Effector memory CD8-positive, alpha-beta T cell (primary cell): ENCODE results near the gene ABI1.
A peak's percentile ranks its signal among the peaks of the same experiment; 100 is the strongest.

Experiments
- ATAC-seq: fragments of 150-1000 bp; cut with Tn5 transposase; replicated peaks from 2 replicates; pipeline ENCODE4 v1.10.0; 2021; ENCODE audit warnings: mild to moderate bottlenecking, moderate library complexity
- DNase-seq, 3 experiments: peaks; one replicate each; pipeline ENCODE4 v3.0.0; 2021
- H3K27ac Mint-ChIP-seq, 2 donors: one replicate each; pipeline ENCODE4 v1.8.0; 2022; ENCODE audit warnings: mild to moderate bottlenecking in 2 of 2, mixed read lengths in 2 of 2, moderate library complexity in 2 of 2
- H3K27me3 Mint-ChIP-seq, 2 donors: one replicate each; pipeline ENCODE4 v1.8.0; 2022; ENCODE audit warnings: mixed read lengths in 2 of 2
- H3K36me3 Mint-ChIP-seq: one replicate; pipeline ENCODE4 v1.8.0; 2022; ENCODE audit warnings: mild to moderate bottlenecking, moderate library complexity, mixed read lengths; ENCODE audit not compliant: insufficient read depth
- H3K4me1 Mint-ChIP-seq, 2 donors: one replicate each; pipeline ENCODE4 v1.8.0; 2022; ENCODE audit warnings: low read depth in 2 of 2, mixed read lengths in 2 of 2
- H3K4me3 Mint-ChIP-seq, 2 donors: one replicate each; pipeline ENCODE4 v1.8.0; 2022; ENCODE audit warnings: mild to moderate bottlenecking in 2 of 2, mixed read lengths in 2 of 2, moderate library complexity in 2 of 2
- H3K9me3 Mint-ChIP-seq, 2 donors: one replicate each; pipeline ENCODE4 v1.8.0; 2022; ENCODE audit warnings: mixed read lengths in 2 of 2

The ABI1 gene

GRCh38 chr10:26806557-26806956, 54.2 kb downstream of the ABI1 start:
- no peaks in the 10 kb centered on the region for H3K9me3 Mint-ChIP-seq
- DNase-seq (no peak), ATAC-seq (no peak)
- H3K4me1 Mint-ChIP-seq = peaks cover 52 to 68% of the 10 kb centered on the region in 2 donors
- H3K27ac Mint-ChIP-seq = peak overlapping the region; percentile 3 to 47
- H3K36me3 Mint-ChIP-seq = peaks cover 36% of the 10 kb centered on the region
- no peaks in the 10 kb centered on the region for H3K27me3 Mint-ChIP-seq
- no peak overlapping the region for H3K4me3 Mint-ChIP-seq

GRCh38 chr10:26805567-26806245, 55.1 kb downstream of the ABI1 start:
- peak; percentile 19 for ATAC-seq
- Mint-ChIP-seq H3K36me3 (peaks cover 38% of the 10 kb centered on the region), H3K27ac (peak overlapping the region; percentile 3 to 47), H3K4me3 (peak overlapping the region in 1 of 2 donors; percentile 45), H3K4me1 (peaks cover 55 to 73% of the 10 kb centered on the region in 2 donors), H3K9me3 (no peaks in the 10 kb centered on the region), H3K27me3 (no peaks in the 10 kb centered on the region)
- no peak for DNase-seq

- H3K27me3 Mint-ChIP-seq = no peaks in the 10 kb centered on the region
- H3K4me1 Mint-ChIP-seq = peaks cover 62 to 75% of the 10 kb centered on the region in 2 donors
- H3K27ac Mint-ChIP-seq = peak overlapping the region in 1 of 2 donors; percentile 2
- DNase-seq = no peak
- ATAC-seq = peak; percentile 26
- peaks cover 41% of the 10 kb centered on the region for H3K36me3 Mint-ChIP-seq
- no peaks in the 10 kb centered on the region for H3K9me3 Mint-ChIP-seq
- peak overlapping the region; percentile 0 to 22 for H3K4me3 Mint-ChIP-seq
These were observed 56.1 kb downstream of the ABI1 start for GRCh38 chr10:26804418-26805393.

GRCh38 chr10:26803849-26804248, 56.9 kb downstream of the ABI1 start:
- Mint-ChIP-seq H3K9me3 (no peaks in the 10 kb centered on the region), H3K4me1 (peaks cover 59 to 74% of the 10 kb centered on the region in 2 donors), H3K4me3 (peak overlapping the region; percentile 11 to 22), H3K27me3 (no peaks in the 10 kb centered on the region), H3K27ac (peak overlapping the region in 1 of 2 donors; percentile 2), H3K36me3 (peaks cover 36% of the 10 kb centered on the region)
- DNase-seq = no peak
- ATAC-seq = no peak

GRCh38 chr10:26802527-26802926, 58.2 kb downstream of the ABI1 start:
- ATAC-seq = no peak
- H3K27me3 Mint-ChIP-seq = no peaks in the 10 kb centered on the region
- no peaks in the 10 kb centered on the region for H3K9me3 Mint-ChIP-seq
- DNase-seq = no peak
- H3K4me1 Mint-ChIP-seq = peaks cover 63 to 80% of the 10 kb centered on the region in 2 donors
- H3K27ac Mint-ChIP-seq = peak overlapping the region; percentile 3 to 18
- H3K4me3 Mint-ChIP-seq = peak overlapping the region; percentile 24 to 41
- H3K36me3 Mint-ChIP-seq = peaks cover 30% of the 10 kb centered on the region

GRCh38 chr10:26801831-26802230, 58.9 kb downstream of the ABI1 start:
- H3K4me3 Mint-ChIP-seq = peak overlapping the region in 1 of 2 donors; percentile 41
- no peaks in the 10 kb centered on the region for H3K27me3 Mint-ChIP-seq
- H3K9me3 Mint-ChIP-seq = no peaks in the 10 kb centered on the region
- peaks cover 64 to 83% of the 10 kb centered on the region in 2 donors for H3K4me1 Mint-ChIP-seq
- peak overlapping the region in 1 of 2 donors; percentile 18 for H3K27ac Mint-ChIP-seq
- DNase-seq = no peak
- ATAC-seq = no peak
- peaks cover 23% of the 10 kb centered on the region for H3K36me3 Mint-ChIP-seq

- Mint-ChIP-seq H3K27me3 (no peaks in the 10 kb centered on the region), H3K9me3 (no peaks in the 10 kb centered on the region), H3K36me3 (peaks cover 22% of the 10 kb centered on the region), H3K4me1 (peaks cover 59 to 77% of the 10 kb centered on the region in 2 donors), H3K4me3 (no peak overlapping the region), H3K27ac (no peak overlapping the region)
- DNase-seq = no peak
- ATAC-seq = no peak
These were observed 59.5 kb downstream of the ABI1 start for GRCh38 chr10:26801274-26801673.

- DNase-seq (no peak), ATAC-seq (no peak)
- H3K4me3 Mint-ChIP-seq = no peak overlapping the region
- H3K27me3 Mint-ChIP-seq = no peaks in the 10 kb centered on the region
- H3K36me3 Mint-ChIP-seq = peaks cover 22% of the 10 kb centered on the region
- no peaks in the 10 kb centered on the region for H3K9me3 Mint-ChIP-seq
- peaks cover 54 to 75% of the 10 kb centered on the region in 2 donors for H3K4me1 Mint-ChIP-seq
- H3K27ac Mint-ChIP-seq = peak overlapping the region in 1 of 2 donors; percentile 27
These were observed 60.3 kb downstream of the ABI1 start for GRCh38 chr10:26800468-26800867.

GRCh38 chr10:26799342-26799741, 61.4 kb downstream of the ABI1 start:
- Mint-ChIP-seq H3K36me3 (peaks cover 23% of the 10 kb centered on the region), H3K27me3 (no peaks in the 10 kb centered on the region), H3K9me3 (no peaks in the 10 kb centered on the region), H3K4me1 (peaks cover 47 to 77% of the 10 kb centered on the region in 2 donors), H3K4me3 (peak overlapping the region in 1 of 2 donors; percentile 9), H3K27ac (no peak overlapping the region)
- DNase-seq = no peak
- ATAC-seq = peak; percentile 36

GRCh38 chr10:26798298-26798697, 62.5 kb downstream of the ABI1 start:
- Mint-ChIP-seq H3K4me3 (no peak overlapping the region), H3K9me3 (no peaks in the 10 kb centered on the region), H3K27ac (peak overlapping the region; percentile 10 to 49), H3K4me1 (peaks cover 46 to 70% of the 10 kb centered on the region in 2 donors), H3K27me3 (no peaks in the 10 kb centered on the region), H3K36me3 (peaks cover 23% of the 10 kb centered on the region)
- ATAC-seq (no peak), DNase-seq (no peak)

- peaks cover 44 to 69% of the 10 kb centered on the region in 2 donors for H3K4me1 Mint-ChIP-seq
- H3K36me3 Mint-ChIP-seq = peaks cover 18% of the 10 kb centered on the region
- H3K4me3 Mint-ChIP-seq = no peak overlapping the region
- DNase-seq = no peak
- peak overlapping the region in 1 of 2 donors; percentile 26 for H3K27ac Mint-ChIP-seq
- H3K27me3 Mint-ChIP-seq = no peaks in the 10 kb centered on the region
- no peaks in the 10 kb centered on the region for H3K9me3 Mint-ChIP-seq
- no peak for ATAC-seq
These were observed 63.4 kb downstream of the ABI1 start for GRCh38 chr10:26797340-26797739.

- no peaks in the 10 kb centered on the region for H3K27me3 Mint-ChIP-seq
- no peaks in the 10 kb centered on the region for H3K9me3 Mint-ChIP-seq
- ATAC-seq (no peak), DNase-seq (no peak)
- peaks cover 32 to 56% of the 10 kb centered on the region in 2 donors for H3K4me1 Mint-ChIP-seq
- peaks cover 20% of the 10 kb centered on the region for H3K36me3 Mint-ChIP-seq
- H3K27ac Mint-ChIP-seq = peak overlapping the region; percentile 7 to 29
- peak overlapping the region in 1 of 2 donors; percentile 39 for H3K4me3 Mint-ChIP-seq
These were observed 67.8 kb downstream of the ABI1 start for GRCh38 chr10:26792758-26793495.
